ENCODE measurements around the gene RASAL2. TPM values are rescaled to one million over a fixed set of nuclear protein-coding genes. Genes with fewer than 3 reads are reported as not detected.

The RASAL2 gene
- total and polyA plus RNA-seq, 2 experiments from 2014 or later: 16.0 to 42.2 TPM

DNA sequence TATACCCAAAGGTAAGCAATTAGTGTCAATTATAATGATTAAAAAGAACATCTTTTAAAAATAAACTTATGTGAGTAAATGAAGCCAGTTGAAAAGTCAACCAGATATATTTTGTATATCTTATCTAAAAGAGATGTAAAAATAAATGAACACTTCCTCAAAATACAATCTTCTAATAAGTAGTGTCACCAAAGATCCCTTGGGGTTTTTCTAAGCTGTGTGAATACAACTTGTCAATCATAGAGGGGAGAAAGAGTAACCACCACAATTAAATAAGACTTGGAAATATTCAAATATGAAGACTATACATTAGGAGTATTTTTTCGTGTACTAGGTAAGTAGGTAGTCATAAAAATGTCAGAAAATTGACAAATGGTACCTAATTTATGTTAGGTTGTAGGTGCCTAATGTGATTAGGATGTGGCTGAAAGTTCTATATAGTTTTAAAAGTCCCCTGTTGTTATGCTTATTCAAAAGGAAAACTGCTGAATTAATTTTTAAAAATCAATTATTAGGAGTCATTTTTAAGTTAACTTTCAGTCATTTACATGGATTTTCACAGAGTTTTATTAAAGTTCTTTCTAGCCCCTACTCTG lies 72.6 kb downstream of the RASAL2 start:
- Histone ChIP-seq H2AFZ (no peak overlapping the region), H3F3A (replicated peaks; ENCODE audit: low read depth) (no peaks in the 10 kb centered on the region), H3K27me3 (ENCODE audit: insufficient read depth) (no peaks in the 10 kb centered on the region), H3K36me3 (ENCODE audit: insufficient read depth) (no peaks in the 10 kb centered on the region), H3K27ac (ENCODE audit: low read depth) (no peak overlapping the region), H3K9me2 (ENCODE audit: insufficient read depth) (no peaks in the 10 kb centered on the region), H4K20me1 (replicated peaks; ENCODE audit: insufficient read depth) (no peaks in the 10 kb centered on the region), H3K79me2 (replicated peaks; ENCODE audit: insufficient read depth) (peaks cover 90% of the 10 kb centered on the region), H3K4me3 (no peak overlapping the region), H3K4me1 (ENCODE audit: insufficient read depth) (no peaks in the 10 kb centered on the region), H3K4me2 (no peak overlapping the region)
- no peak overlapping the region for H3K4me3 Mint-ChIP-seq
- peaks cover 3% of the 10 kb centered on the region; the same call in 1 of the 3 replicates for H3K4me1 Mint-ChIP-seq
- no peaks in the 10 kb centered on the region for H3K9me3 Mint-ChIP-seq
- no peaks in the 10 kb centered on the region for H3K36me3 Mint-ChIP-seq (ENCODE audit: low read depth)
- no peaks in the 10 kb centered on the region for H3K27me3 Mint-ChIP-seq (ENCODE audit: insufficient read depth, low read depth, poor library complexity)
- TF ChIP-seq NANOG (IDR thresholded peaks at IDR 0.05; ENCODE audit: borderline replicate concordance) (no peak), EZH2 (IDR thresholded peaks at IDR 0.05; ENCODE audit: low read depth, unreplicated experiment) (no peak), CREB1 (CRISPR knock-in tag; IDR thresholded peaks at IDR 0.05; ENCODE audit: low read depth) (no peak), ZNF331 (CRISPR knock-in tag; IDR thresholded peaks at IDR 0.05; ENCODE audit: low read depth) (no peak), STAT1 (IDR thresholded peaks at IDR 0.05; ENCODE audit: unreplicated experiment) (no peak), POLR2AphosphoS5 (IDR thresholded peaks at IDR 0.05; ENCODE audit: low read depth) (no peak), JUNB (IDR thresholded peaks at IDR 0.05; ENCODE audit: unreplicated experiment) (no peak), ZNF114 (CRISPR knock-in tag; IDR thresholded peaks at IDR 0.05) (no peak), EZH2phosphoT487 (IDR thresholded peaks at IDR 0.05; ENCODE audit: unreplicated experiment) (no peak)
- TF ChIP-seq, protein P1, sequence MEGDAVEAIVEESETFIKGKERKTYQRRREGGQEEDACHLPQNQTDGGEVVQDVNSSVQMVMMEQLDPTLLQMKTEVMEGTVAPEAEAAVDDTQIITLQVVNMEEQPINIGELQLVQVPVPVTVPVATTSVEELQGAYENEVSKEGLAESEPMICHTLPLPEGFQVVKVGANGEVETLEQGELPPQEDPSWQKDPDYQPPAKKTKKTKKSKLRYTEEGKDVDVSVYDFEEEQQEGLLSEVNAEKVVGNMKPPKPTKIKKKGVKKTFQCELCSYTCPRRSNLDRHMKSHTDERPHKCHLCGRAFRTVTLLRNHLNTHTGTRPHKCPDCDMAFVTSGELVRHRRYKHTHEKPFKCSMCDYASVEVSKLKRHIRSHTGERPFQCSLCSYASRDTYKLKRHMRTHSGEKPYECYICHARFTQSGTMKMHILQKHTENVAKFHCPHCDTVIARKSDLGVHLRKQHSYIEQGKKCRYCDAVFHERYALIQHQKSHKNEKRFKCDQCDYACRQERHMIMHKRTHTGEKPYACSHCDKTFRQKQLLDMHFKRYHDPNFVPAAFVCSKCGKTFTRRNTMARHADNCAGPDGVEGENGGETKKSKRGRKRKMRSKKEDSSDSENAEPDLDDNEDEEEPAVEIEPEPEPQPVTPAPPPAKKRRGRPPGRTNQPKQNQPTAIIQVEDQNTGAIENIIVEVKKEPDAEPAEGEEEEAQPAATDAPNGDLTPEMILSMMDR (conservative IDR thresholded peaks at IDR 0.05; ENCODE audit: low read depth in 2 of 2): no peak
- TF ChIP-seq, protein P2, sequence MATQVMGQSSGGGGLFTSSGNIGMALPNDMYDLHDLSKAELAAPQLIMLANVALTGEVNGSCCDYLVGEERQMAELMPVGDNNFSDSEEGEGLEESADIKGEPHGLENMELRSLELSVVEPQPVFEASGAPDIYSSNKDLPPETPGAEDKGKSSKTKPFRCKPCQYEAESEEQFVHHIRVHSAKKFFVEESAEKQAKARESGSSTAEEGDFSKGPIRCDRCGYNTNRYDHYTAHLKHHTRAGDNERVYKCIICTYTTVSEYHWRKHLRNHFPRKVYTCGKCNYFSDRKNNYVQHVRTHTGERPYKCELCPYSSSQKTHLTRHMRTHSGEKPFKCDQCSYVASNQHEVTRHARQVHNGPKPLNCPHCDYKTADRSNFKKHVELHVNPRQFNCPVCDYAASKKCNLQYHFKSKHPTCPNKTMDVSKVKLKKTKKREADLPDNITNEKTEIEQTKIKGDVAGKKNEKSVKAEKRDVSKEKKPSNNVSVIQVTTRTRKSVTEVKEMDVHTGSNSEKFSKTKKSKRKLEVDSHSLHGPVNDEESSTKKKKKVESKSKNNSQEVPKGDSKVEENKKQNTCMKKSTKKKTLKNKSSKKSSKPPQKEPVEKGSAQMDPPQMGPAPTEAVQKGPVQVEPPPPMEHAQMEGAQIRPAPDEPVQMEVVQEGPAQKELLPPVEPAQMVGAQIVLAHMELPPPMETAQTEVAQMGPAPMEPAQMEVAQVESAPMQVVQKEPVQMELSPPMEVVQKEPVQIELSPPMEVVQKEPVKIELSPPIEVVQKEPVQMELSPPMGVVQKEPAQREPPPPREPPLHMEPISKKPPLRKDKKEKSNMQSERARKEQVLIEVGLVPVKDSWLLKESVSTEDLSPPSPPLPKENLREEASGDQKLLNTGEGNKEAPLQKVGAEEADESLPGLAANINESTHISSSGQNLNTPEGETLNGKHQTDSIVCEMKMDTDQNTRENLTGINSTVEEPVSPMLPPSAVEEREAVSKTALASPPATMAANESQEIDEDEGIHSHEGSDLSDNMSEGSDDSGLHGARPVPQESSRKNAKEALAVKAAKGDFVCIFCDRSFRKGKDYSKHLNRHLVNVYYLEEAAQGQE (IDR thresholded peaks at IDR 0.05; ENCODE audit: unreplicated experiment): no peak
- TF ChIP-seq, protein P3, sequence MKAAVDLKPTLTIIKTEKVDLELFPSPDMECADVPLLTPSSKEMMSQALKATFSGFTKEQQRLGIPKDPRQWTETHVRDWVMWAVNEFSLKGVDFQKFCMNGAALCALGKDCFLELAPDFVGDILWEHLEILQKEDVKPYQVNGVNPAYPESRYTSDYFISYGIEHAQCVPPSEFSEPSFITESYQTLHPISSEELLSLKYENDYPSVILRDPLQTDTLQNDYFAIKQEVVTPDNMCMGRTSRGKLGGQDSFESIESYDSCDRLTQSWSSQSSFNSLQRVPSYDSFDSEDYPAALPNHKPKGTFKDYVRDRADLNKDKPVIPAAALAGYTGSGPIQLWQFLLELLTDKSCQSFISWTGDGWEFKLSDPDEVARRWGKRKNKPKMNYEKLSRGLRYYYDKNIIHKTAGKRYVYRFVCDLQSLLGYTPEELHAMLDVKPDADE (IDR thresholded peaks at IDR 0.05): no peak
- TF ChIP-seq, protein P4, sequence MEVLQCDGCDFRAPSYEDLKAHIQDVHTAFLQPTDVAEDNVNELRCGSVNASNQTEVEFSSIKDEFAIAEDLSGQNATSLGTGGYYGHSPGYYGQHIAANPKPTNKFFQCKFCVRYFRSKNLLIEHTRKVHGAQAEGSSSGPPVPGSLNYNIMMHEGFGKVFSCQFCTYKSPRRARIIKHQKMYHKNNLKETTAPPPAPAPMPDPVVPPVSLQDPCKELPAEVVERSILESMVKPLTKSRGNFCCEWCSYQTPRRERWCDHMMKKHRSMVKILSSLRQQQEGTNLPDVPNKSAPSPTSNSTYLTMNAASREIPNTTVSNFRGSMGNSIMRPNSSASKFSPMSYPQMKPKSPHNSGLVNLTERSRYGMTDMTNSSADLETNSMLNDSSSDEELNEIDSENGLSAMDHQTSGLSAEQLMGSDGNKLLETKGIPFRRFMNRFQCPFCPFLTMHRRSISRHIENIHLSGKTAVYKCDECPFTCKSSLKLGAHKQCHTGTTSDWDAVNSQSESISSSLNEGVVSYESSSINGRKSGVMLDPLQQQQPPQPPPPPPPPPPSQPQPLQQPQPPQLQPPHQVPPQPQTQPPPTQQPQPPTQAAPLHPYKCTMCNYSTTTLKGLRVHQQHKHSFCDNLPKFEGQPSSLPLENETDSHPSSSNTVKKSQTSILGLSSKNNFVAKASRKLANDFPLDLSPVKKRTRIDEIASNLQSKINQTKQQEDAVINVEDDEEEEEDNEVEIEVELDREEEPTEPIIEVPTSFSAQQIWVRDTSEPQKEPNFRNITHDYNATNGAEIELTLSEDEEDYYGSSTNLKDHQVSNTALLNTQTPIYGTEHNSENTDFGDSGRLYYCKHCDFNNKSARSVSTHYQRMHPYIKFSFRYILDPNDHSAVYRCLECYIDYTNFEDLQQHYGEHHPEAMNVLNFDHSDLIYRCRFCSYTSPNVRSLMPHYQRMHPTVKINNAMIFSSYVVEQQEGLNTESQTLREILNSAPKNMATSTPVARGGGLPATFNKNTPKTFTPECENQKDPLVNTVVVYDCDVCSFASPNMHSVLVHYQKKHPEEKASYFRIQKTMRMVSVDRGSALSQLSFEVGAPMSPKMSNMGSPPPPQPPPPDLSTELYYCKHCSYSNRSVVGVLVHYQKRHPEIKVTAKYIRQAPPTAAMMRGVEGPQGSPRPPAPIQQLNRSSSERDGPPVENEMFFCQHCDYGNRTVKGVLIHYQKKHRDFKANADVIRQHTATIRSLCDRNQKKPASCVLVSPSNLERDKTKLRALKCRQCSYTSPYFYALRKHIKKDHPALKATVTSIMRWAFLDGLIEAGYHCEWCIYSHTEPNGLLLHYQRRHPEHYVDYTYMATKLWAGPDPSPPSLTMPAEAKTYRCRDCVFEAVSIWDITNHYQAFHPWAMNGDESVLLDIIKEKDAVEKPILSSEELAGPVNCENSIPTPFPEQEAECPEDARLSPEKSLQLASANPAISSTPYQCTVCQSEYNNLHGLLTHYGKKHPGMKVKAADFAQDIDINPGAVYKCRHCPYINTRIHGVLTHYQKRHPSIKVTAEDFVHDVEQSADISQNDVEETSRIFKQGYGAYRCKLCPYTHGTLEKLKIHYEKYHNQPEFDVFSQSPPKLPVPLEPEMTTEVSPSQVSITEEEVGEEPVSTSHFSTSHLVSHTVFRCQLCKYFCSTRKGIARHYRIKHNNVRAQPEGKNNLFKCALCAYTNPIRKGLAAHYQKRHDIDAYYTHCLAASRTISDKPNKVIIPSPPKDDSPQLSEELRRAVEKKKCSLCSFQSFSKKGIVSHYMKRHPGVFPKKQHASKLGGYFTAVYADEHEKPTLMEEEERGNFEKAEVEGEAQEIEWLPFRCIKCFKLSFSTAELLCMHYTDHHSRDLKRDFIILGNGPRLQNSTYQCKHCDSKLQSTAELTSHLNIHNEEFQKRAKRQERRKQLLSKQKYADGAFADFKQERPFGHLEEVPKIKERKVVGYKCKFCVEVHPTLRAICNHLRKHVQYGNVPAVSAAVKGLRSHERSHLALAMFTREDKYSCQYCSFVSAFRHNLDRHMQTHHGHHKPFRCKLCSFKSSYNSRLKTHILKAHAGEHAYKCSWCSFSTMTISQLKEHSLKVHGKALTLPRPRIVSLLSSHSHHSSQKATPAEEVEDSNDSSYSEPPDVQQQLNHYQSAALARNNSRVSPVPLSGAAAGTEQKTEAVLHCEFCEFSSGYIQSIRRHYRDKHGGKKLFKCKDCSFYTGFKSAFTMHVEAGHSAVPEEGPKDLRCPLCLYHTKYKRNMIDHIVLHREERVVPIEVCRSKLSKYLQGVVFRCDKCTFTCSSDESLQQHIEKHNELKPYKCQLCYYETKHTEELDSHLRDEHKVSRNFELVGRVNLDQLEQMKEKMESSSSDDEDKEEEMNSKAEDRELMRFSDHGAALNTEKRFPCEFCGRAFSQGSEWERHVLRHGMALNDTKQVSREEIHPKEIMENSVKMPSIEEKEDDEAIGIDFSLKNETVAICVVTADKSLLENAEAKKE (CRISPR knock-in tag; IDR thresholded peaks at IDR 0.05): no peak
- ATAC-seq (no peak), DNase-seq (ENCODE audit: low spot score) (no peak)
- no peak overlapping the region for H3K27ac Mint-ChIP-seq

Data from GM23338 (cell line).